ENCODE results near the gene LILRB2. TPM values are rescaled to one million over a fixed set of nuclear protein-coding genes. Genes with fewer than 3 reads are reported as not detected.
"Not testable (repeated sequence)": the region's sequence is repeated elsewhere in the genome, so short reads cannot be mapped to it uniquely, and the experiment has no call there.

LILRB2 gene
- total RNA-seq, 1 experiment from 2014 or later = not detected

- H3K9me3 ChIP-seq (ENCODE audit: control insufficient read depth in 1 of 2, insufficient read depth in 1 of 2, low read depth in 1 of 2, low read length in 2 of 2); POLR2A ChIA-PET; H3K4me2 ChIP-seq (ENCODE audit: low read length); DNase-seq (ENCODE audit: low read depth, low spot score); H3K27ac ChIP-seq (ENCODE audit: low read depth, low read length); H3K9ac ChIP-seq (ENCODE audit: low read length); H3K36me3 ChIP-seq (ENCODE audit: control insufficient read depth in 1 of 2, insufficient read depth in 2 of 2, low read length in 2 of 2); RAD21 ChIA-PET (ENCODE audit: low non-redundant PET in 1 of 2, low total read pairs in 2 of 2, uncharacterized antibody in 2 of 2, unreplicated experiment in 2 of 2); BruUV-seq (replicated peaks); ATAC-seq; H3K79me2 ChIP-seq (ENCODE audit: insufficient read depth, low read length); H2AFZ ChIP-seq (ENCODE audit: low read depth, low read length, poor library complexity, severe bottlenecking); H4K20me1 ChIP-seq (ENCODE audit: insufficient read depth); H3K9me2 ChIP-seq (ENCODE audit: insufficient read depth); CTCF ChIA-PET; intact Hi-C loops (cut with micrococcal nuclease); H3K4me1 ChIP-seq (ENCODE audit: control insufficient read depth in 1 of 2, insufficient read depth in 2 of 2, low read length in 2 of 2); H3K4me3 ChIP-seq (replicated peaks in 1 of 2; ENCODE audit: low read depth in 1 of 2, low read length in 2 of 2): not testable (repeated sequence)
- H3K27me3 ChIP-seq (ENCODE audit: insufficient read depth, low read length) = peaks cover 31% of the 10 kb centered on the region; the same call in 1 of the 2 replicates
Observed at GRCh38 chr19:54278571-54279195, 2.2 kb downstream of the LILRB2 start.

GRCh38 chr19:54278056-54278455, 2.9 kb downstream of the LILRB2 start:
- RAD21 ChIA-PET (ENCODE audit: low non-redundant PET in 1 of 2, low total read pairs in 2 of 2, uncharacterized antibody in 2 of 2, unreplicated experiment in 2 of 2); intact Hi-C loops (cut with micrococcal nuclease); H2AFZ ChIP-seq (ENCODE audit: low read depth, low read length, poor library complexity, severe bottlenecking); BruUV-seq (replicated peaks); H4K20me1 ChIP-seq (ENCODE audit: insufficient read depth); H3K4me1 ChIP-seq (ENCODE audit: control insufficient read depth in 1 of 2, insufficient read depth in 2 of 2, low read length in 2 of 2); H3K4me3 ChIP-seq (replicated peaks in 1 of 2; ENCODE audit: low read depth in 1 of 2, low read length in 2 of 2); DNase-seq (ENCODE audit: low read depth, low spot score); H3K9ac ChIP-seq (ENCODE audit: low read length); H3K9me3 ChIP-seq (ENCODE audit: control insufficient read depth in 1 of 2, insufficient read depth in 1 of 2, low read depth in 1 of 2, low read length in 2 of 2); H3K27ac ChIP-seq (ENCODE audit: low read depth, low read length); H3K9me2 ChIP-seq (ENCODE audit: insufficient read depth); H3K4me2 ChIP-seq (ENCODE audit: low read length); ATAC-seq; H3K36me3 ChIP-seq (ENCODE audit: control insufficient read depth in 1 of 2, insufficient read depth in 2 of 2, low read length in 2 of 2); H3K79me2 ChIP-seq (ENCODE audit: insufficient read depth, low read length): not testable (repeated sequence)
- ChIA-PET POLR2A (interaction anchor here (0.7 kb wide), 1 partner anchor 12 kb away, joined by 3 read pairs; no protein-coding TSS in a partner anchor), CTCF (interaction anchor here (1.1 kb wide), 1 partner anchor 12 kb away, joined by 3 read pairs; no protein-coding TSS in a partner anchor)
- peaks cover 31% of the 10 kb centered on the region; the same call in 1 of the 2 replicates for H3K27me3 ChIP-seq (ENCODE audit: insufficient read depth, low read length)

DNA sequence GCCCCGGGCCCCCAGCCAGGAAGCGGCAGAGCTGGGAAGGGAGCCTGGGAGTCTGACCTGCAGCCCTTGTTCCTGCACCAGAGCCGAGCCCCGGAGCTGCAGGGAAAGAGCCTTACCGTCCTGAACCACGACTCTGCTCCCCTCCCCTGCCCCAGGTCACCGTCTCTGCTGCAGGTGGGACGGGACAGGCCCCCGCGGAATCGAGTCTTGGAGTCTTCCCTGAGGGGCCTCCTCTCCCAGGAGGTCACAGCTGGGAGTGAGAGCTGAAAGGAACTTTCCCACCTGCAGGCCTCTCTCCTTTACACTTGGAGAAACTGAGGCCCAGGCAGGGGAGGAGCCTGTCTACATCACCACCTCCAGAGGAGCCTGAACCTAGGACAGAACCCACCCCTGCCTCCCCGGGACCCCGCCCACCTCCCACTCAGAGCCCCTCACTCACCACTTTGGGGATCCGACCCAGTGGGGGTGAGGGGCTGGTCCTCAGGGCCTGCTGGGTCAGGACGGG, 3.7 kb downstream of the LILRB2 start:
- H3K9me3 ChIP-seq (ENCODE audit: control insufficient read depth in 1 of 2, insufficient read depth in 1 of 2, low read depth in 1 of 2, low read length in 2 of 2); H3K4me2 ChIP-seq (ENCODE audit: low read length); H3K4me1 ChIP-seq (ENCODE audit: control insufficient read depth in 1 of 2, insufficient read depth in 2 of 2, low read length in 2 of 2); H4K20me1 ChIP-seq (ENCODE audit: insufficient read depth); POLR2A ChIA-PET; H3K27ac ChIP-seq (ENCODE audit: low read depth, low read length); H3K79me2 ChIP-seq (ENCODE audit: insufficient read depth, low read length); RAD21 ChIA-PET (ENCODE audit: low non-redundant PET in 1 of 2, low total read pairs in 2 of 2, uncharacterized antibody in 2 of 2, unreplicated experiment in 2 of 2); ATAC-seq; BruUV-seq (replicated peaks); H3K36me3 ChIP-seq (ENCODE audit: control insufficient read depth in 1 of 2, insufficient read depth in 2 of 2, low read length in 2 of 2); H2AFZ ChIP-seq (ENCODE audit: low read depth, low read length, poor library complexity, severe bottlenecking); H3K4me3 ChIP-seq (replicated peaks in 1 of 2; ENCODE audit: low read depth in 1 of 2, low read length in 2 of 2); DNase-seq (ENCODE audit: low read depth, low spot score); H3K9ac ChIP-seq (ENCODE audit: low read length); H3K9me2 ChIP-seq (ENCODE audit: insufficient read depth); intact Hi-C loops (cut with micrococcal nuclease): not testable (repeated sequence)
- CTCF ChIA-PET = interaction anchor here (1.1 kb wide), 1 partner anchor 11 kb away, joined by 3 read pairs; no protein-coding TSS in a partner anchor
- peaks cover 24% of the 10 kb centered on the region; the same call in 1 of the 2 replicates for H3K27me3 ChIP-seq (ENCODE audit: insufficient read depth, low read length)

Measured in HCT116 (cell line).